ENCODE data around the gene ROBO2.

ROBO2 gene

DNA sequence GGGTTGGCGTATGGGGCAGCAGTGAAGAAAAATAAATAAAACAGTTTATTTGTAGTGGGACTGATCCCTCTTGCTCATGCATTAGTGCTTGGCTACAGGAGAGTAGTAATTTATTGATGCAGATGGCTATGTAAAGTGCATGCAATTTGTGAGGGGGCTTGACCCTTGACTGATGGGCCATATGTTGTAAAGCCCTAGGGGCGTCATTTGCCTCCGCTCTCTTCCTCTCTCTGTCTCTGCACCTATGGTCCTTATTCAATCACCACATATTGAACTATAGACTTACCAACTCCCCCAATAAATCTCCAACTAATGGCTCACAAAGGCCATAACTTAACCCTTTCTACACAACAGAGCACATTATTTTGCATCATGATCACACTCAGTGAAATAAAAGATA, 227.7 kb downstream of the ROBO2 start:
- DNase-seq, result no peak

DNA sequence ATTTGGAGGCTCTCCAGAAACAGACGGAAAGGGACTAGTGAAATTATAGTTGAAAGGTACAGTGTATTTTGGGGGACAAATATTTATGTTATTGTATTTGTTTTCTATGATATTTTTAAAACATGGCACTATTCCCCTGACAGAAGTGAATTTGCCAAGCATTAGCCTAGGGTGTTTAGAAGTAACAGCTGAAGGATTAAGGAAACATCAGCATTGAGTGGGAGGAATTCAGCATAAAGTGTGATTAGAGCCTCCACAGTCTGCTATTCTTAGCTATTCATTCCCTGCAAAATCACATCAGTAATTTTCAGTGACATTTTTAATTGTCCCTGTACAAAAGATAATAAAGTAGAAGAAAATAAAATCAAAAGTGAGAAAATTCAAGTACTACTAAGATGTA, 231.4 kb downstream of the ROBO2 start:
- no peak for DNase-seq

DNA sequence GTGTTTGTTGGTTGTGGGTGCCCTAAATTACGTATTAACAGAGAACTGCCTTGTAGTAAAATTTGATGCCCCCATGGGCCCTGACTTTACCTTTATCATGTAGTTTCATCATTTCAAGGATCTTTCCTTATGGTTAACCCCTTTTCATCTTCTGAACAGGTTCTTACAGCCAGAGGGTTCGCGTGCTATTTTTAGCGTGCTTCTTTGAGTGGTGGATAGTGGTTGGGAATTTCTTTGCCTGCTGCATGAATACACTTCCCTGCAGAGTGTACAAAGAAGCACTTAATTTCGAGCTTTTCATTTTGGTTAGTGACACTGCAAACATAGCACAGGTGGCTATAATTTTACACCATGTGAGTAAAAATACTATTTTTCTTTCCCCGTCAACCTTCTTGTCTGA, 231.8 kb downstream of the ROBO2 start:
- DNase-seq, result no peak

DNA sequence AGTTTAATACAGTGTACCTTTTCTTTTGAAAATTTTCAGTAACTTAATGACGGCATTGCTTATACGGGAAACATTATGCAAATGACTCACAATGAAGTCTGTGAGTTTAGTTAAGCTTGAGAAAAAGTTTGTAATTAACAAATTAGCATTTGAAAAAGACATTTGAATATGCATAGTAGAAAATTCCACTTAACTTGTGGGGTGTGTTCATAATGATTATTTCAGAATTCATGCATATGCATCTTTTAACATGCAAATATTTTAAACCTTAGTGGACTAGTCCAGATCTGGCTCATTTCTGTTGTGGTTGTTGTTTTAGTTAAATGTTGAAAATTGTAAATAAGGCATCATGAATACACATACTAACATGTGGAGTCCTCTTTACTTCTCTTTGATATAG, 239.4 kb downstream of the ROBO2 start:
- DNase-seq, result no peak

DNA sequence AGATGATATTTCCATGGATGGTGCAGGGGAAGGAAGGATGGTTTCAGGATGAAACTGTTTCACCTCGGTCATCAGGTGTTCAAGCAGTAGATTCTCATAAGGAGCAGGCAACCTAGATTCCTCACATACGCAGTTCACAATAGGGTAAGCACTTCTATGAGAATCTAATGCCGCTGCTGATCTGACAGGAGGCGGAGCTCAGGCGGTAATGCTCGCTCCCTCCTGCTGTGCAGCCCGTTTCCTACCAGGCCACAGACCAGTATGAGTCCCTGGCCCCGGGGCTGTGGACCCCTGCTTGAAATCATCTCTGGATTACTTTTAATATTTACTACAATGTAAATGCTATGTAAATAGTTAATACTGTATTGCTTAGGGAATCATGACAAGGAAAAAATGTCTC, 241.8 kb downstream of the ROBO2 start:
- DNase-seq, result no peak

DNA sequence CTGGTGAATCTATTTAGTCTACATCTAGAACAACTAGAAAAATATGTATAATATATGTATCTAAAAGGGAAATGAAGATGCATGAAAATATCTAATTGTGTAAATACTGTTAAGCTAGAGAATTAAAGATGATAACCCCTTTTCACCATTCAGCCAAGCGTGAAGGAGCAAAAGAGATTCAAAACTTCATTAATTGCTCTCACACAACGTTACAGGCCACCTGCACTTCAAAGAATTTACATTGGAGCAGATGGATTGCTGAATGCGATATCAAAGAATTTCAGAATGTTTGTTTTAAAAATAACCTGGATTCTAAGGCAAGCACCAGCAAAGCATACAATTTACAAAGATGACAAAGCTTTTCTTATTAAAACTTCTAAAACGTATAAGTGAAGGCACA, 243.2 kb downstream of the ROBO2 start:
- no peak for DNase-seq

DNA sequence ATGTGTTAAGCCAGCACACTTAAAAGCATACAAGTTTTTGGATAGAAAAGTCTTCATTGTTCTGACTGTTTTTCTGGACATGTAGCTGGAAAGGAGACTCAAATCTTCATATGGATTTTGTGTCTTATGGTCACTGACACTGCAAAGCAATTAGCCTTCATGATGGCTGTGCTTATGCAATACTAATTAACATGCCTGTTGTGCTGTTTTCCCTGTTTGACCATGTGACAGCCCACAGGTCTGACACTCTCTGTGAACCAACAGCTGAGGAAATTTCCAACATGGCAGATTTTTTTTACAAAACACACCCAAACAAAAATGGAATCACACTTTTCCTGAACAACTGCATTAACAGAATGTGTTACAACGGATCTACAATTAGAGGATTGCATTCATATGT, 248.4 kb downstream of the ROBO2 start:
- no peak for DNase-seq

DNA sequence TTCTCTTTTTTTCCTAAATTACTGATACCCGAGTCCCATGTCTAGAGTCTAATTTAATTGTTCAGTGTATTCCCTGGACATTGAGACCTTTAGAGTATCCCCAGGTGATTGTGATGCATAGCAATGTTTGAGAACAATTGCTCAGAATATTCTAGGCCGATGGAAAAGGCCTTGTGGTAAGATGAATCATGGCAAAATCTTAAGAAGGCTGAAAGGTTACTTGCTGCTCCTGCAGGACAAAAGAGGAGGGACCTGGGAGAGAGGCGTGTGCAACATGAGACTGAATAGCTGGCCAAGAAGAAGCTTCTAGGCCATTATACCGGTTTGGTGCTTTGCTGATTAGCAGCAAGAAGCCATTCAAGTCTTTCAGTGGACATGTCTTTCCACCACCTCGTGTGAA, 256.6 kb downstream of the ROBO2 start:
- no peak for DNase-seq

DNA sequence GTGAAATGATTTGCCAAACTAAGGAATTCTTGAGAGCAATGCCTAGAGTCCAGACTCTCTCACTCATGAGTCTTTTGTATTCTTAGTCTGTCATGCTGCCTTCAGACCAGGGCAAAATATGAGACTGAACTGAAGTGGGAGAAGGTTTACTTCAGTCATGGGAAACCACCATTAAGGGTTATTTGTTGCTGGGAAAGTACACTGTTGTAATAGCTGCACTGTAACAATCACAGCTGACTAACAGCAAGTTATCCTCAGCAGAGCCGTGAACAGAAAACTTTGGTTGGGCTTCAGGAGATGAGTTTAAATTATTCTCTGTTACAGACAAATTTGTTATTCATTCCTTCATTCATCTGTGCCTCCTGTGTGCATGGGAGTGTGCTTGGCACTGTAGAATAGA, 258.5 kb downstream of the ROBO2 start:
- no peak for DNase-seq

DNA sequence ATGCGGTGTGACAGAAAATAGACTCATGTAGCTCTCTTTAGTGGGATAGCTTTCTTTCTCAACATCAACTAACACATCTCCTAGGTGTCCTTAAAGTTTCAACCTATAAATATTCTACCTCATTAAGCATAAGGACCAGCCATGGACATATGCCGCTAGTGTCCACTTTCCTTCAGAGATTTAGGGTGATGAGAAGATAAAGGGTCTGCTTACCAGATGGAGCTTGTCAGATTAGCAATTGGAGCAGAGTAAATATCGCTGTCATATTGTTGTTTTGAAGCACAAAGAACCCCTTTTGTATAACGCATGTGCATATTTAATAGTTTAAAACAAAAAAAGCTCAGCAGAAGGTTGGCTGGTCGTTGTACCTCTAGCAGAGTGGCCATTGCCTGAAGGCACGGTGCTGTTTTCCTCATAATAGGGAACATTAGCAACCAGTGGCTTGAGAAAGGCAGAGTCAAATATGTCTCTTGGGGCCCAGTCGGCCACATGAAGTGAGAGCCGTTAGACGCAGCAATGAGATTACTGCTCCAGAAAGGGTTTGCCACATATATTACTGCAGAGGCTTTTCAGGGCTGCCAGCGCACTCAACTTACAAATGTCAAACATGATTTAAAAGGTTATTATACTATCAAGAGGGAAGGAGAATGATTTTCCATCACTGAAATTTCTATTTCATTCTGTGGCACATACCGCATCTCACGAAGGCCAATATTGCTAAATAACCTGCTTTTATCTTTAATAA, 264.2 kb downstream of the ROBO2 start:
- no peak for DNase-seq

DNA sequence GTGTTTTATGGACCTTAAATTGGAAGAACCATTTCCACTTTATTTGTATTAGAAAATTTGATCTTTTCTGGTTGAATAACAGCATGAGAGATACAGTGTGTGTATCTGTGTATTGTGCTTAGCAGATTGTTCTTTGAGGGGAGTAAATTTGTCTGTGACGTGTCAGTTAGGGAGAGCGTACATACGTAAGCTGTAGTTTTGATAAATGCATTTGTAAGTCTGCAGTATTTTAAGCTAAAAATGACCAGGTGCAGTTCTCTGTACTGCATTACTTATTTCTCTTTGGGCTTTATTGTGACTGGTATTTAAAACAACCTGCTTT, 264.8 kb downstream of the ROBO2 start:
- no peak for DNase-seq

DNA sequence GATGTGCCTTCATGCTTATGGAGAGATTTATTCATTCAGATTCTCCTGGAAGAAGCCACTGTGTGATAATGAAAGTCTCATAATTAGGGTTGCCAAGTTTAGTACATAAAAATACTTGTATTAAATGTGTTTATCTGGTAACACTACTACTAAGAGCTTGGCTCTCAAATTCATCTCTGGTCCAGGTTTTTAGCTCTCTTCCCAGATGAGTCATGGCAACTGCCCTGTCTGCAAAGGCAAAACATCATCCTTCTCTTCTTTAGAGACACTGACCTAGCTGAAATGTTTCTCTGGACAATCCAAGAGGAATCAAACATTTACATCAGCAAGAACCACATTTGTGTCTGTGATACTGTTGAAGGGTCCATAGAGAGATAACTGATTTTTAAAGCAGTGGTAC, 269.6 kb downstream of the ROBO2 start:
- no peak for DNase-seq

DNA sequence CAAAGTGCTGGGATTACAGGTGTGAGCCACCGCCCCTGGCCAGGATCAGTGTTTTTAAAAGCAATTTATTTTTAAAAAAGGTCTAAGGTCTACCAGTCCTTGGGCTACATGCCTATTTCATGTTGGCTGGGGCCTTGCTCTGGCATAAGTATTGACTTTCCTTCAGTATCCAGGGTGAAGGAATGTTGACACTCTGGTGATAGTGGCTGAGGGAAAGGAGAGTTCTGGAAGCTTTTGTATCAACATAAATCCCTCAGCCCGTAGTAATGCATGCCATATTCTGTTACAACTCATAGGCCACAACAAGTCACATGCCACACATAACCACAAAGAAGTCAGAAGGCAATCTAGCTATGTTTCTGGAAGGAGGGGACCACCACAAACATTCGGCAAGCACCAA, 273.9 kb downstream of the ROBO2 start:
- DNase-seq, result no peak

DNA sequence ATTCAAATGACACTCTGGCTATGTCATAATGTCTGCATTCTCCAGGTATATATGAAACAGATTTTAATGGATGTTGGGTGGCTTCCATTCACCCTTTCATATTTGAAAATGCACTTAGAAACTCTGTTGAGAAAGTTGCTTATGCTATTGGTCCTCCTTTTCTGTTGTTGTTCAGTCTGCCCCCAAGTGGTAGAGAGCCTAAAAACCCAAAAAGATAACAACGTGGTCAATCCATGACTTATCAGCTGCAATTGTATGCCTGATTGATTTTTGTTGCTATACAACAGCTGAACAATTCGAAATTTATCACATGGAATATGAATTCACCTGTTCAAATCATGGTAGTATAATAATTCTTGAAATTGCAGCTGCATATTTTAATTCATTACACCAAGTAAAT, 279.8 kb downstream of the ROBO2 start:
- no peak for DNase-seq

DNA sequence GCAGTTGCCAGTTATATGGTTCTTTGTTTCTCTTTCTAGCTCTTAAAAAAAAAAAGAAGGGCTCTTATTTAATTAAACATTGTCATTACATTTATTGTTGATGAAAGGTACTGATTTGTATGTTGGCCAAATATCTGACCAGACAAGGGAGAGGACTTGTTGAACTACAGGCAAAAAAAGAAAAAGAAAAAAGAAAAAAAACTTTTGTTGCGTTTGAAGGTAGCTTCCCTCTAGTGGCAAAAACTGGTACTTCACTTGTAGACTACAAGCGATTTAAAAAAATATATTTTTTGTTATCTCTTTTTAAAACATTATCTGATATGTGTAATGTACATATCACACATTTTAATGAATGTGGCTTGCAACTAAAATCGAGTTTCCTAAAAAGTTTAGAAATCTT, 280.6 kb downstream of the ROBO2 start:
- no peak for DNase-seq

DNA sequence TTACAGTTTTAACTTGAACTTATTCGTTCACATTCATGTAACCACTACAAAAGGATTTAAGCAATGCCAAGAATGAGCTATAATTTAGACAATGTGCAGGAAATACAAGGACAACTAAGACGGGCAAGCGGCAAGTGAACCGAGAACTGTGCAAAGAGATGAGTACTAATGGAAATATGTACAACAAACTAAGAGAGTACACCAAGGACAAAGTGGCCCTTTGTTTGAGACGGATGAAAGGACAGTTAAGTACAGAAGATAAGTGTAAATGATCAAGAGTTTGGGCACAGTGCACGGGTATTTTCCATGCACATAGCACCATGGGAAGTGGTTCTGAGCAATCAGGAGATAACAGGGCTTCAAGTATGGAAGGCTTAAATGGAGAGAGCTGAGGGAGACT, 281.7 kb downstream of the ROBO2 start:
- DNase-seq, result no peak

DNA sequence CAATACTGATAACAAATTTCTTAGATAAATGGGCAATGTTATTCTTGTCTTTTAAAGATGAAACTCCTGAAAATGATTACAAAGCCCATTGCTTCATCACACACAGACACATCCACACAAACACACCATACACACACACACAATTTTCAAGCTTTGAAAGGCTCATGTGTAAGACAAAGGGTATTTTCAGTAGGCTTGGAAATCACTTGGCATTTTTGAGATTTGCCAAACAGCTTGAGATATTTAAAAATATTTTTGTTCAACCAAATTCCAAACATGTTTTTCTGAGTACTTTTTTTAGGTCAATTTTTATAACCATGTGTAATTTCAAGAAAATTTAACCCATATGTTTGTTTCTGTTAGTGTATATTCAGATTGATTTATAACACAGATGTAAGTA, 283.7 kb downstream of the ROBO2 start:
- DNase-seq, result no peak

DNA sequence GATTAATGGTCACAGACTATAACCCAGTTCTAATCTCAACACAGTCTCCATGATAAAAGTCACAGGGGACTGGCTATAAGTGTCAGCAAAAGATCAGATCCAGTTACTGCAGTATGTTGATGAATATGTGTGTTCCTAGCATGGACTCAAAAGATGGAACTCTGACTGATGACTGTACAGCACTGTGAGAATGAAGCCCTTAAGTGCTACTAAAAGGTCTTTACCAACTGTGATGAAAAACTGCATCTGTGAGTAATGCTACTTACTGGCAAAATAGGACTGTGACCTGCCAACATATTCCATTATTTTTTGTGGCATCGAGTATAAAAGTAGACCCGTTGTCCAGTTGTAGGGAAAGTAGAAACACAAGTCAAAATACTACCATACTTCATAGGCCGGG, 284.2 kb downstream of the ROBO2 start:
- DNase-seq, result no peak

DNA sequence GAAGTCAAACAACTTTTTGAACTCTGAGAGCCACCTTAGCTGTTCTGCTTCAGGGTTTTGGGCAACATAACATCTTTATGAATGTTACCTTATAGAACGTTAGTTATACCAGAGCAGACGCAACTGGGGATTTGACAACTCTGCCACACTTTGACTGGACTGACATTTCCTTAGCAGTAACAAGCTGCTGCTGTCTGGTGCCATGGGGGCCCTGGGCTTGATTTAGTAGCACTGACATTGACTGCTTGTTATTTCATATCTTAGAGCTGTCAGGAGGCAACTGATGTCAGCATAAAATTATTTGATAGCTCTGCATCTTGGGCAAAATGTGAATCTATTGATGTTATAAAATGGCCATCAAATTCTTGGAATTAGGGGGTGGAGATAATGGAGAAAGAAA, 285.4 kb downstream of the ROBO2 start:
- DNase-seq, result no peak

DNA sequence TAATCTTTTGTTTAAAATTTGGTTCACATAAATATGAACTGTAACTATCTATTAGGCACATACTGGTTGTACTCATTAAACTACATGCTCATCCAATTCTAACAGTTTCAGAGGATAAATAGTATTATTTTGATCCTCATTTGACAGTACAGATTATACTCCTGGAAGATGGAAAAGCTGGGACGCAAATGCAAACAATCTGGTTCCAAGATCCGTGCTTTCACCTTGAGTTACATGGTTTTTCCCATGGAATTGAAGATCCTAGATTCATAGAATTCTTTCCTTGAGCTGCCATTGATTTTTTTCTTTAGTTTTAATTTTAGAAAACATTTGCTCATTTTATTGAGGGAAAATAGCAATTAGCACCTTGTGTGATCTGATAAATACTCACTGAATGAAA, 285.8 kb downstream of the ROBO2 start:
- DNase-seq, result no peak

DNA sequence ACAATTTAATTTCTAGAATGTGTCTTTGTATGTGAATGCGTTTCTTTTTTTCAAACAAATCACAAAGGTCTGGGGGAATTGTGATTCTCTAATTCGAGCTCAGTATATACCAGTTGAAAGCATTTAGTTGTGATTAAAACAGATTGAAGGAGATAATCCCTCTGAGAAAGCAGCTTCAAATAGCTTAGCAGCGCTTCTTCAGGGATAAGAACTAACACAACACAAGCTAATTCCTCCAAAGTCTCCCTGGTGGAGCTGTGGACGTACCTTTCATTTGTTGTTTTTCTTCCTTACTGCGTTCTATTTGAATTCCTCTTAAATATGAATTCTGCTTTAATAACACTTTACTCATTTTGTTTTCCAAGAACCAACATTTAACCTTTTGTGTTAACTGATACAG, 286.7 kb downstream of the ROBO2 start:
- DNase-seq, result no peak

DNA sequence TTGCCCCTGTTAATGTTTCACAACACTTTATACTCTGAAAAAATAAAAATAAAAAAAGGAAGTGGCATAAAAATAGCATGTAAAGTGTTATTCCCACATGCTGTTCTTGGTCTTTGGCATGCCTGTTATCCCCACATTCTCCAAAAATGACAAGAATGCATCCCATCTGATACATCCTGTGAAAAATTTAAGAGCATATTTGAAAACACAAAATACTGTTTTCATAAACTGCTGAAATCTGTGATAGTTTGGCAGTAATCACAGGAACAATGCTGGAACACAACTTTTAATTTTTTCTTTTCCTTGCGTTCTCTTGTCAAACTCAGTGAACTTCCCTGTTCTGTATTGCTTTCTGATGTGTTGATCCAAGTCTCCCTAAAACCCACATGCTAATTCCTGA, 288.8 kb downstream of the ROBO2 start:
- DNase-seq, result no peak

DNA sequence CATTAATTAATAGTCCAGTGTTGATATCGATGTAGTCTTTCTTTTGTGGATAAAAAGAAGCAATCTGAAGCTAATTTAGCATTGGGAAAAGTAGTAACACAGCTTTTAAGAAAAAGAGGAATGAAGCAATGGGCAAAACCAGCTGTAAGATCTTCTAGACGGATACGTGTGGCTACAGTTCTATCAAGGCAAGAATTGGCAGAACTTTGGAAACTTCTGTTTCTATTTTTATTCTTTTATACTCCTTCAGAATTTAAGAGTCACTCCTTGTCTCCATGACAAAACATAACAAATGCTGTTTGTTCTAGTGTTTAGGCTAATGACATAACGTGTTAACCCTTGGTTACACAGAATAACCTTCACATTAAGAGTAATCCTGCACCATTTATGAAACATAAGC, 289.2 kb downstream of the ROBO2 start:
- no peak for DNase-seq

DNA sequence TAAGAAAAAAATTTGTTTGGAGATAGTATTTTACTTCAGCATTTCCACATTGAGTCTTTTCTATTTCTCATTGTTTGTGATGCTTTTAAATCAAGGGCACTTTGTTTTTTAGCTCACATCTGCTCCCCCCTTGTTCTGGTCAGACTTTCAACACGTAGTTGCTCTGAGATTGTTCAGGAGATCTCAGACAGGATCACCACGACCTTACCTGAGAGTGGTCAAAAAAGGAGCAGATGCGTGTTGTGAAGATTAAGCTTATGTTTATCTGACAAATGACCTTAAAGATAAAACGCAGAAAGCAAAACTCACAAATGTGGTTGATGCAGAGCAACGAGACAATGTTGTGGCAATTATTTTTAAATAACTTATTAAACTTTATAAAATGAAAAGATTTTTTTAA, 298.3 kb downstream of the ROBO2 start:
- DNase-seq, result no peak

DNA sequence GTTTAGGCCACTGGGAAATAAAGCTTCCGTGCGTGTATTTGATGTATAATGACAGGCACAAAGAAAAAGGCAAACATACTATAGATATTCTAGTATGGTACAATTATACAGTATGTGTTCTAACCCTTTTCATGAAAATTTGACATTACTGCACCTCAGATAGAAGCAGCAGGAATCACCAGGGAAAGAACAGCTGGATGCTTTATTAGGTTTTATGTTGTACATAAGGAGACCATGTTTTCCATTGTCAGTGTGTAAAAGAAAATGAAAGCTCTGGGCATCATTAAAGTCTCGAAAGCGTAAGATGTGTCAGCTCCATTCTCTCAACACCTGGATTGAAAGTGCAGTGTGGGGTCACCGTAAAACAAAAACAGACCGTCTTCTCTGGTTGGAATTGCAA, 302.1 kb downstream of the ROBO2 start:
- DNase-seq, result no peak

DNA sequence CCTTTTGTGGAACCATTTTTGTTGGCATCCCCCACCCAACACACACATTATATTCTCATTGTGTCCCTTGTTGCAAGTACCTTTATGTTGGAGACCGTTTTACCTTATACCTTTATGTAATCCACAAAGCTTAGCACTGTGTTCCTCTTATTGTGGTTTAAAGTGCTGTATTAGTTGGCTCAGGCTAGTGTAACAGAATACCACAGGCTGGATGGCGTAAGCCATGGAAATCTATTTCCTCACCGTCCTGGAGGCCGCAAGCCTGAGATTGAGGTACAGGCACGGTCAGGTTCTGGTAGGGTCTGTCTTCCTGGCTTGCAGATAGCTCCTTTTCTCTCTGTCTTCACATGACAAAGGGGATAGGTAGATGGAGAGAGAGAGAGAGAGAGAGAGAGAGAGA, 302.8 kb downstream of the ROBO2 start:
- DNase-seq, result peak; percentile 35

All from NCI-H2107 (cell line).